Activated naive CD4-positive, alpha-beta T cell treated with anti-CD3 and anti-CD28 coated beads, Interleukin-2, amount 50 U/mL, for 16 hours (primary cell): Measurements from ENCODE around the gene PRDM4.

Experiments used
- DNase-seq: peaks from one replicate; pipeline ENCODE4 v3.0.0-alpha.2; 2020

PRDM4 gene

GRCh38 chr12:107760809-107761501 is at the start of gene PRDM4:
TSS of gene PRDM4 (minus strand) at chr12:107761137. CDS start at chr12:107760515, 622 bp downstream.
- DNase-seq, result peak; percentile 92

- DNase-seq, result no peak
Measured at GRCh38 chr12:107807471-107808150, 46.7 kb upstream of the PRDM4 start.

GRCh38 chr12:107805488-107806180 is 44.7 kb upstream of the PRDM4 start:
- no peak for DNase-seq

GRCh38 chr12:107803092-107803491 is 42.2 kb upstream of the PRDM4 start:
- DNase-seq, result no peak

- no peak for DNase-seq
Measured at GRCh38 chr12:107801150-107801549, 40.2 kb upstream of the PRDM4 start.

GRCh38 chr12:107798580-107798979 is 37.6 kb upstream of the PRDM4 start:
- no peak for DNase-seq

- no peak for DNase-seq
Measured at GRCh38 chr12:107794451-107794850, 33.5 kb upstream of the PRDM4 start.

GRCh38 chr12:107791465-107792089 is 30.6 kb upstream of the PRDM4 start:
- DNase-seq, result no peak

- no peak for DNase-seq
Measured at GRCh38 chr12:107788690-107789458, 27.9 kb upstream of the PRDM4 start.

- no peak for DNase-seq
Measured at GRCh38 chr12:107788281-107788680, 27.3 kb upstream of the PRDM4 start.

- no peak for DNase-seq
Measured at GRCh38 chr12:107783406-107784376, 22.8 kb upstream of the PRDM4 start.

- no peak for DNase-seq
Measured at GRCh38 chr12:107782067-107782466, 21.1 kb upstream of the PRDM4 start.

GRCh38 chr12:107780298-107780697 is 19.4 kb upstream of the PRDM4 start:
- no peak for DNase-seq

- no peak for DNase-seq
Measured at GRCh38 chr12:107779077-107779831, 18.3 kb upstream of the PRDM4 start.

GRCh38 chr12:107778383-107779025 is 17.6 kb upstream of the PRDM4 start:
- no peak for DNase-seq

- DNase-seq, result no peak
Measured at GRCh38 chr12:107776171-107776570, 15.2 kb upstream of the PRDM4 start.

- DNase-seq, result no peak
Measured at GRCh38 chr12:107775093-107775721, 14.3 kb upstream of the PRDM4 start.

- no peak for DNase-seq
Measured at GRCh38 chr12:107774349-107775029, 13.6 kb upstream of the PRDM4 start, which contains the start of gene ASCL4. TSS of gene ASCL4 (plus strand) at chr12:107774704. CDS start at chr12:107775219, 515 bp downstream.

- no peak for DNase-seq
Measured at GRCh38 chr12:107767466-107767865, 6.5 kb upstream of the PRDM4 start.
